GM21381 (cell line): ENCODE data around the gene CDHR4.
"Not testable (repeated sequence)": the region's sequence is repeated elsewhere in the genome, so short reads cannot be mapped to it uniquely, and the experiment has no call there.

Source experiments
- ATAC-seq: cut with Tn5 transposase; IDR thresholded peaks from one replicate; pipeline ENCODE4 v1.9.1; 2021; ENCODE audit warnings: mild to moderate bottlenecking, moderate library complexity; ENCODE audit not compliant: unreplicated experiment

CDHR4 gene

GRCh38 chr3:49780975-49781365, 18.7 kb downstream of the CDHR4 start:
- ATAC-seq: not testable (repeated sequence)

GRCh38 chr3:49780080-49780974, 19.3 kb downstream of the CDHR4 start:
- ATAC-seq: no peak

GRCh38 chr3:49779358-49780079, 20.2 kb downstream of the CDHR4 start:
- ATAC-seq: no peak

- not testable (repeated sequence) for ATAC-seq
Measured at GRCh38 chr3:49776101-49776500, 23.6 kb downstream of the CDHR4 start.

- no peak for ATAC-seq
Measured at GRCh38 chr3:49775538-49775937, 24.1 kb downstream of the CDHR4 start.

- no peak for ATAC-seq
Measured at GRCh38 chr3:49772703-49773102, 27.0 kb downstream of the CDHR4 start.

GRCh38 chr3:49771340-49771938, 28.2 kb downstream of the CDHR4 start:
- no peak for ATAC-seq

- no peak for ATAC-seq
Measured at GRCh38 chr3:49769926-49770325, 29.7 kb downstream of the CDHR4 start.

GRCh38 chr3:49769286-49769915, 30.3 kb downstream of the CDHR4 start:
- no peak for ATAC-seq

- ATAC-seq: no peak
Measured at GRCh38 chr3:49763981-49764380, 35.7 kb downstream of the CDHR4 start.

GRCh38 chr3:49761661-49762060, 38.0 kb downstream of the CDHR4 start:
- no peak for ATAC-seq

- ATAC-seq: no peak
Measured at GRCh38 chr3:49759226-49759625, 40.4 kb downstream of the CDHR4 start.

GRCh38 chr3:49757197-49757596, 42.5 kb downstream of the CDHR4 start:
- ATAC-seq: no peak

GRCh38 chr3:49756036-49756435, 43.6 kb downstream of the CDHR4 start:
- ATAC-seq: no peak

GRCh38 chr3:49754536-49754935, 45.1 kb downstream of the CDHR4 start:
- no peak for ATAC-seq

- ATAC-seq: no peak
Measured at GRCh38 chr3:49751501-49751900, 48.2 kb downstream of the CDHR4 start.

GRCh38 chr3:49750056-49750455, 49.6 kb downstream of the CDHR4 start:
- ATAC-seq: no peak

- ATAC-seq: not testable (repeated sequence)
Measured at GRCh38 chr3:49748874-49749273, 50.8 kb downstream of the CDHR4 start.

GRCh38 chr3:49747792-49748480, 51.7 kb downstream of the CDHR4 start:
- ATAC-seq: no peak

- ATAC-seq: no peak
Measured at GRCh38 chr3:49745986-49746385, 53.7 kb downstream of the CDHR4 start.
